Femur (tissue), 1 donor: ENCODE data around the gene ALKBH7.
"Not testable (repeated sequence)": the region's sequence is repeated elsewhere in the genome, so short reads cannot be mapped to it uniquely, and the experiment has no call there.

Experiments
- DNase-seq: peaks from one replicate; pipeline ENCODE4 v3.0.0-alpha.2; 2017

Gene ALKBH7, protein sequence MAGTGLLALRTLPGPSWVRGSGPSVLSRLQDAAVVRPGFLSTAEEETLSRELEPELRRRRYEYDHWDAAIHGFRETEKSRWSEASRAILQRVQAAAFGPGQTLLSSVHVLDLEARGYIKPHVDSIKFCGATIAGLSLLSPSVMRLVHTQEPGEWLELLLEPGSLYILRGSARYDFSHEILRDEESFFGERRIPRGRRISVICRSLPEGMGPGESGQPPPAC

GRCh38 chr19:6372594-6373095 lies at the start of gene ALKBH7:
Gene ALKBH7, plus strand, starts transcription at chr19:6372794. Its CDS starts 27 bp downstream, at chr19:6372821.
- DNase-seq: peak; percentile 100

- no peak for DNase-seq
These were observed 47.8 kb upstream of the ALKBH7 start for GRCh38 chr19:6324757-6325156.

DNA sequence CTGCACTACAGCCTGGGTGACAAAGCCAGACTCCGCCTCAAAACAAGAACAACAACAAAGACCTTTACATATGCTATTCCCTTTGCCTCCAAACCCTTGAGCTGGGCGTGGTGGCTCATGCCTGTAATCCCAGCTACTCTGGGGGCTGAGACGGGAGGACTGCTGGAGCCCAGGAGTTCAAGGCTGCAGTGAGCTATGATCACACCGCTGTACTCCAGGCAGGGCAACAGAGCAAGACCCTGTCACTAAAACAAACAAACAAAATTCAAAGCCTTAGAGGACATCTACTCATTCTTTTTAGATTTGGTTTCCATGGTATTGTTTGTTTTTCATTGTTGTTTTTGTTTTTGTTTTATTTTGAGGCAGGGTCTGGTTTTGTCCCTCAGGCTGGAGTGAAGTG lies 47.0 kb upstream of the ALKBH7 start:
- no peak for DNase-seq

DNA sequence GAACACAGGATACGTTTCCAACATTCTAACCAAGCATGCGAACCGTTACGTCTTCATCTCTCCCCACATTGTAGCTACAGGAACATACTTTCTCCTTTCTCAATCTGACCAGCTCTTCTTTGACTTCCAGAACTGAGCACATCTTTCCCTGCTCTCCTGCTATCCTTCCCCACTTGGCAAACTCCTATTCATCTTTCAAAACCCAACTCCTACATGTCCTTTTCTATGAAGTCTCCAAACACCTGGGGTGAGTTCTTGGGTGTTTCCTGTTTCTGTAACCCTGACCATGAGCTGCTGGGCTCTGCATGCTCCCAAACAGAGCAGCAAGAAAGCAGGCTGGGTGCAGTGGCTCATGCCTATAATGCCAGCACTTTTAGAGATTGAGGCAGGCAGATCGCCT lies 45.8 kb upstream of the ALKBH7 start:
- no peak for DNase-seq

- no peak for DNase-seq
These were observed 39.2 kb upstream of the ALKBH7 start, which contains the start of gene ACER1 for GRCh38 chr19:6333439-6333838. Gene ACER1, minus strand, starts transcription at chr19:6333612. Its CDS starts 61 bp downstream, at chr19:6333551.

DNA sequence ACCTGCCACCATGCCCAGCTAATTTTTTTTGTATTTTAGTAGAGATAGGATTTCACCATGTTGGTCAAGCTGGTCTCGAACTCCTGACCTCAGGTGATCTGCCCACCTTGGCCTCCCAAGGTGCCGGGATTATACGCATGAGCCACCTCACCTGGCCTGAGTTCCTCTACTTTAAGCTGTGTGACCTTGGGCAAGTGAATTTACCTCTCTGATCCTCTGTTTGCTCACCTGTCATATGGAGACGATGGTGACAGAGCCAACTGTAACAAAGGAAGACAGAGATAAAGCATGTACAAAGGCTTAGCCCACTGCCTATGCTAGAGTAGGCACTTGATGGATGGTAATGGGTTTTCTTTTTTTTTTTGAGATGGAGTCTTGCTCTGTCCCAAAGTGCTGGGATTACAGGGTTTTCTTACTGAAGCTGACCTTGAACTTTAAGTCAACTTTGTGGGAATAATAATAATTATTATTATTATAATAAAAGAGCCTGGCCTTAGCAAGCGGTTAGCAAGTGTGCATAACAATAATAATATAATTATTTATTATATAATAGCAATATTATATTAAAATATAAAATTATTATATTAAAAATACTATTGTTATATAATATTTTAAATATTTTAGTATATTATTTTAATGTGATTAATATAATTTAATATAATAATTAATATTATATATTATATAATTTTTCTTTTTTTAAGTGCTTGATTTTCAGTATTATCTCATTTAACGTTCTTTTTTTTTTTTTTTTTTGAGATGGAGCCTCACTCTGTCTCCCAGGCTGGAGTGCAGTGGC lies 37.9 kb upstream of the ALKBH7 start:
- no peak for DNase-seq

GRCh38 chr19:6340493-6341201 lies 31.9 kb upstream of the ALKBH7 start:
- DNase-seq: no peak

DNA sequence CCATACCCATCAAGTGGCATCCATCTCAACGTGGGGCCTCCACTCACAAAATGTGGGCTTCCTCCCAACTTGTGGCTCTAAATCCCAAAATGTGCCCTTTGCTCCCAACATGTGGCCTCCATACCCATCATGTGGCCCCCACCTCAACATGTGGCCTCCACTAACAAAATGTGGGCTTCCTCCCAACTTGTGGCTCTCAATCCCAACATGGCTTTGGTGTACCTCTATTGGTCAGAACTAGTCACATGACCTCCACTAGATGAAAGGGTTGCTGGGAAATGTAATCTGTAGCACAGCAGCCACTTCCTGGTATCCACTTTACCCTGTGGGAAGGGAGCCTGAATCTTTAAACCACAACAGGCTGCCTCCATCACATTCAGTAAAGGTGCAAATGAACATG lies 29.1 kb upstream of the ALKBH7 start:
- DNase-seq: no peak

- not testable (repeated sequence) for DNase-seq
These were observed 23.3 kb upstream of the ALKBH7 start for GRCh38 chr19:6349271-6349670.

DNA sequence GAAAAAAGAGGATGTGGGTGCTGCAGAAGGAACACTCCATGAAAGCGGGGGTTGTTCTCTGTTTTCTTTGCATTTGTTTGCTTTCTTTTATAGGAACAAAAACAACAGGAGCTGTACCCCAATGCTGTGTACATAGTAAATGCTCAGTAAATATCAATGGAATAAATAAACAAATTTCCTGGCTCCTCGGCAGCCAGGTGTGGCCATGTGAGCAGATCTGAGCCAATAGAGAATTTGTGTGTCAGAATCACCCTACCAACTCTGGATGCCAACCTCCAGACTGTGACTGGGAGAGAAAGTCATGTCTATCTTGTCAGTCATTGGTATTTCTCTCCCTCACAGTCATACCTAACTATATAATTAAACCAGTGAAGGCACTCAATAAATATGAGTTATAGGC lies 21.9 kb upstream of the ALKBH7 start:
- DNase-seq: no peak

DNA sequence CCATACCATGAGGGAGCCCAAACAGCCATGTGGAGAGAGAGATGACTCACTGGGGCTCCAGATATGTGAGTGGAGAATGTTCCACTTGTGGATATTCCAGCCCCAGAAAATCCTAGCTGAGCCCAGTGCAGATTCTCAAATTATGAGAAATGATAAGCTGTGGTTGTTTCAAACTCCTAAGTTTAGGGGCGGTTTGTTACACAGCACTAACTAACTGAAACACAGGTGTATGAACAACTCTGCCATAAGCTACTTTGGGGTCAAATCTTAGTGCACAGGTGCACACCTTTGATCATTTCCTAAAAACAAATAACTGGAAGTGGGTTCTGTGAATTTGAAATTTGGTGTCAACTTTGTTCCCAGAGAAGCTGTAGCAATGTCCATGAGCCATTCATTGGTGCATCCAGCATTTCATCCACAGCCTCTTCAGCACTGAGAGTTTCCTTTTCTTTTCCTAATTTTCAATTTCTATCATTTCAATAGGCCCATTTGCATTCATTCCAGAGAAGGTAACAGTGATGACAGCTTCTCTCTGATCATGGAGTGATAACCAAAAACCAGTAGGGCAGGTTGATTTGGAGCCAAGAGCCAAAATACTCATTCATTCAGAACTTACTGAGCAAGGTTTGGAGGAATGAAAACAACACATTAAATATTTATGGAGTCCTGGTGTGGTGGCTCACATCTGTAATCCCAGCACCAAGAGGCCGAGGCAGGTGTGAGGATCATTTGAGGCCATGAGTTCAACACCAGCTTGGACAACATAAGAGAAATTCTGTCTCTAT lies 20.0 kb upstream of the ALKBH7 start:
- no peak for DNase-seq

DNA sequence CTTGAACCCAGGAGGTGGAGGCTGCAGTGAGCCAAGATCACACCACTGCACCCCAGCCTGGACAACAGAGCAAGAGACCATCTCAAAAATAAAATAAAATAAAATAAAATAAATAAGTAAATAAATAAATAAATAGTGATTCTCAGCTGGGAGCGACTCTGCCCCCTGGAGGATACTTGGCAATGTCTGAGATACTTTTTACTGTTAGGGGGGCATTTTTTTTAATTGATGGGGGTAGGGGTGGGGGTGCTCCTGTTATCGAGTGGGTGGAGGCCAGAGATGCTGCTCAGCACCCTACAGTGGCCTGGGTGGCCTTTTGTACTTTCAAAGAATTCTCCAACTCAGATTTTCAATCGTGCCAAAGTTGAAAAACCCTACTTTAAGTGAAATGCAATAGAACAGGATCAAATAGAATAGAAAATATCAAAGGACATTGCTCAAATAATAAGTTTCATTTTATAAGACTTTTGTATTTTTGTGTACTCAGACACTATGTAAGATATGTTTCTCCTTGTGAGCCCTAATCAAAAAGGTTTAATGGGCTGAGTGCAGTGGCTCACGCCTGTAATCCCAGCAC lies 18.4 kb upstream of the ALKBH7 start:
- DNase-seq: no peak

DNA sequence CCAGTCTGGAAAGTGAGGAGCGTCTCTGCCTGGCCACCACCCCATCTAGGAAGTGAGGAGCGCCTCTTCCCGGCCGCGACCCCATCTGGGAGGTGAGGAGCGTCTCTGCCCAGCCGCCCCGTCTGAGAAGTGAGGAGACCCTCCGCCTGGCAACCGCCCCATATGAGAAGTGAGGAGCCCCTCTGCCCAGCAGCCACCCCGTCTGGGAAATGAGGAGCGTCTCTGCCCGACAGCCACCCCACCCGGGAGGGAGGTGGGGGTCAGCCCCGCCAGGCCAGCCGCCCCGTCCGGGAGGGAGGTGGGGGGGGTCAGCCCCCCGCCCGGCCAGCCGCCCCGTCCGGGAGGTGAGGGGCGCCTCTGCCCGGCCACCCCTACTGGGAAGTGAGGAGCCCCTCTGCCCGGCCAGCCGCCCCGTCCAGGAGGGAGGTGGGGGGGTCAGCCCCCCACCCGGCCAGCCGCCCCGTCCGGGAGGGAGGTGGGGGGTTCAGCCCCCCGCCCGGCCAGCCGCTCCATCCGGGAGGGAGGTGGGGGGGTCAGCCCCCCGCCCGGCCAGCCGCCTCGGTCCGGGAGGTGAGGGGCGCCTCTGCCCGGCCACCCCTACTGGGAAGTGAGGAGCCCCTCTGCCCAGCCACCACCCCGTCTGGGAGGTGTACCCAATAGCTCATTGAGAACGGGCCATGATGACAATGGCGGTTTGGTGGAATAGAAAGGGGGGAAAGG lies 17.1 kb upstream of the ALKBH7 start:
- not testable (repeated sequence) for DNase-seq

- DNase-seq: no peak
These were observed 15.4 kb upstream of the ALKBH7 start for GRCh38 chr19:6357174-6357573.

- DNase-seq: no peak
These were observed 14.6 kb upstream of the ALKBH7 start for GRCh38 chr19:6358003-6358402.

DNA sequence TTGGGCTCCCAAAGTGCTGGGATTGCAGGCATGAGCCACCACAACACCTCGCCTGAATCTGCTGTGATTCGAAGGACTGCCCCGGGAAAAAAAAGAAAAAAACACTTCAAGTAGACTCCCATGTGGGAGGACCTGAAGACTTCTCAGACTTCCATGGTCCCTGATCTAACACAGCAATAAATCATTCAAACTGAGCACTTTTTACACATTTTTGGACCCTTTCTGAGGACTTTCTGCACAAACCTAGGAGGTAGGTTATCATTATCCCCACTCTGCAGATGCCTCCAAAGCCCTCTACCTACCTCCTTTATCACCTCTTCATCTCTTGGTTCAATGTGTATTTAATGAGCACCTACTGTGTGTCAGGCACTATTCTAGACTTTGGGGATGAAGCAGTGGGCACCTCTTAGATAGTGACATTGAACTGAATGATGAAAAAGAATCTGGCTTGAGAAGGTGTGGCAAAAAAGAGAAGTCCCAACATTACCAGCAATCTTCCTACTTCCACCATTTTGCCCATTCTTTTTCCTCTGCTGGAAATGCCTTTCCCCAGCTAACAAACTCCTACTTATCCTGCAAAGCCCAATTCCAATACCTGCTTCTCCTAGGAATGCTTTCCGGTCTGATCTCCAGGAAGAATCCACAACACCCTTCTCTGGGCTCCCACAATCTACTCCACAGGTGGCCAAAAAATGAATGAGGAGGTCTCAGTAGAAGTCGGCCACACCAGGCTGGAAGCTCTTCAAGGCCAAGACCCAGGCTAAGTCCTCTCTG lies 12.8 kb upstream of the ALKBH7 start:
- DNase-seq: no peak

- DNase-seq: not testable (repeated sequence)
These were observed 12.1 kb upstream of the ALKBH7 start for GRCh38 chr19:6360445-6360844.

DNA sequence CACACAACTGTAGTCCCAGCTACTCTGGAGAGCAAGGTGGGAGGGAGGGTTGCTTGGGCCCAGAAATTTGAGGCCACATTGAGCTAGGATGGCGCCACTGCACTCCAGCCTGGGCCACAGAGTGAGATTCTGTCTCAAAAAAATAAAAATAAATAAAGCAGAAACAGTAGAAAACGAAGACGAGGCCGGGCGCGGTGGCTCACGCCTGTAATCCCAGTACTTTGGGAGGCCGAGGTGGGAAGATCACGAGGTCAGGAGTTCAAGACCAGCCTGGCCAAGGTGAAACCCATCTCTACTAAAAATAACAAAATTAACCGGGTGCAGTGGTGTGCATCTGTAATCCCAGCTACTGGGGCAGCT lies 11.8 kb upstream of the ALKBH7 start:
- not testable (repeated sequence) for DNase-seq

DNA sequence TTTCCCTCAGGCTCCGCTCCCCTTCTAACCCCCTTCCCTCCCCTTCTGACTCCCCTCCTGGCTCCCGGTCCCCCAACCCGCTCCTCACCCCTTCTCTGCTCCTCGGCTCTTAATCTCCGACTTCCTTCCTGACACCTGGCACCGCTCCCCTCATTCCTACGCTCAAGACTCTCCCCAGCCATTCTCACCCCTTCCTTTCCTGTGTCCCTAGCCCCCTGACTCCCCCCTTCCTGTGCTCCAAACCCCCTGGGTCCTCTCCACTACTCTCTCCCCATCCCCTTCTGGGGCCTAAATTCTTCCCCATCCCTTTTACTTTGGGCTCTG lies 10.6 kb upstream of the ALKBH7 start:
- no peak for DNase-seq

- DNase-seq: no peak
These were observed 10.2 kb upstream of the ALKBH7 start for GRCh38 chr19:6362351-6362801.

GRCh38 chr19:6364353-6364752 lies 8.2 kb upstream of the ALKBH7 start:
- DNase-seq: no peak
